Measurements from ENCODE around the gene ILF2. TPM values are rescaled to one million over a fixed set of nuclear protein-coding genes. Genes with fewer than 3 reads are reported as not detected.

ILF2 gene
- total RNA-seq, 1 donor from 2014 or later = 474 TPM

DNA sequence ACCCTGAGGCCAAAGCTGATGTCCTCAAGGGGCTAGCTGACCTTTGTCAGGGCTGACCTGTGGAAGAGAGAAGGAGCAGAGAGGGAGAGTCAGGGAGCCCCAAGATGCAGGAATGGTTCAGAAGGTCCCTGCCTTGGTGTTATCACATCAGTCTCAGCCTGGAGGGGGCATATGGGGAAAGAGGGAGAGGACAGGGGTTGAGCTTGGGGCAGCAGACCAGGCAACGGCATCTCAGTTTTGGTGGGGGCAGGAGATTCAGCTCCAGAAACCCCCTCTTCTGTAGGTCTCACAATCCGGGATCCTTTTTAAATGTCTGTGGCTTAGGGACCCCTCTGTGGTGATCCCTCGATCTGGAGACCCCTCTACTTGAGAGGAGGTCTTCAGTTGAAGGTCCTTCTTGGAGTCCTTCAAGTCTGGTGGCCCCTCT is 44.3 kb downstream of the ILF2 start:
- Histone ChIP-seq H3K4me2 (peak overlapping the region; percentile 81), H3K9me3 (ENCODE audit: low read depth) (no peaks in the 10 kb centered on the region), H3K79me2 (ENCODE audit: low read depth) (peaks cover 8% of the 10 kb centered on the region), H2AFZ (replicated peaks) (no peak overlapping the region), H3K4me3 (peak overlapping the region; percentile 50), H4K20me1 (ENCODE audit: low read depth) (no peaks in the 10 kb centered on the region), H3K4me1 (peaks cover 22% of the 10 kb centered on the region), H3F3A (ENCODE audit: low read depth) (no peaks in the 10 kb centered on the region), H3K27me3 (no peaks in the 10 kb centered on the region), H3K27ac (no peak overlapping the region), H3K36me3 (no peaks in the 10 kb centered on the region), H3K9ac (no peak overlapping the region)
- H3K27ac Mint-ChIP-seq = peak overlapping the region; percentile 99
- no peak for TF ChIP-seq EZH2phosphoT487 (IDR thresholded peaks at IDR 0.05)
- peak overlapping the region; percentile 91 for H3K4me3 Mint-ChIP-seq
- no peak for DNase-seq (ENCODE audit: low spot score)
- H3K9me3 Mint-ChIP-seq = no peaks in the 10 kb centered on the region
- peaks cover 7% of the 10 kb centered on the region for H3K27me3 Mint-ChIP-seq (ENCODE audit: insufficient read depth, low read depth)
- H3K36me3 Mint-ChIP-seq = peaks cover 17% of the 10 kb centered on the region
- H3K4me1 Mint-ChIP-seq = peaks cover 44% of the 10 kb centered on the region

DNA sequence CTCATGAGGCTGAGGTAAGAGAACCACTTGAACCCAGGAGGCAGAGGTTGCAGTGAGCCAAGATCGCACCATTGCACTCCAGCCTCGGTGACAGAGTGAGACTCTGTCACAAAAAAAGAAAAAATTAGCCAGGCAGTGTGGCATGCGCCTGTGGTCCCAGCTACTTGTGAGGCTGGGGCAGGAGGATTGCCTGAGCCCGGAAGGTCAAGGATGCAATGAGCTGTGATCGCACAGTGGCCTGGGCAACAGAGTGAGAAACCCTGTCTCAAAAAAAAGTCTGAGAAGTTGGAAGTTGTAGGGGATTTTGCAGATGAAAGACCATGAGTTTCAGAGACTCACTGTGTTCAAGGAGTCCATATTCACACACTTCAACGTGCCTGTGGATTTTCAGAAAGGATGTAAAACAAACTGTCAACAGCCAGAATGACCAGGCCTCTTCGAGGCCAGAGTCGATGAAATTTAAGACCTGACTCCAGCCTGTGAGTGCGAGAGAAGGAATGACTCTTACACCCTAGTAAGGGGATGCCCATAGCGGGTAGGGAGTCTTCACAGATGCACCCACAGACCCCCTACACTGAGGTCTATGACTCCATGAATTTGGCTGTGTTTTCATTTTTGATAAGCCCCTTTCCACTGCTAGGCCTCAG is 45.7 kb downstream of the ILF2 start:
- H3K9ac ChIP-seq = no peak overlapping the region

DNA sequence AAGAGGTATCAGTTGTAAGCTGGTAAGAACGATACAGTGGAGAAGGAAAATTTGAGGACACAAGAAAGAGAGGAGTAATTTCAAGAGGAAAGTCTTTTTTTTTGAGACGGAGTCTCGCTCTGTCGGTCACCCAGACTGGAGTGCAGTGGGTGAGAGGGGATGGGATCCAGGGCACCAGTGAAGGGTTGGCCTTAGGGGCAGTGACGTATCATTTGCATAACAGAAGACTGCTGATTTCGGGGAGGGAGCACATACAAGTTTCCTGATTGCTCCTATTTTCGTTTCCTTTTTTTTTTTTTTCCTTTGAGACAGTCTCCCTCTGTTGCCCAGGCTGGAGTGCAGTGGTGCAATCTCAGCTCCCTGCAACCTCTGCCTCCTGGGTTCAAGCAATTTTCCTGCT is 47.7 kb downstream of the ILF2 start:
- Histone ChIP-seq H3K36me3 (no peaks in the 10 kb centered on the region), H3K9ac (no peak overlapping the region), H2AFZ (replicated peaks) (no peak overlapping the region), H4K20me1 (ENCODE audit: low read depth) (no peaks in the 10 kb centered on the region), H3K4me2 (no peak overlapping the region), H3K79me2 (ENCODE audit: low read depth) (peaks cover 8% of the 10 kb centered on the region), H3K4me3 (no peak overlapping the region), H3F3A (ENCODE audit: low read depth) (no peaks in the 10 kb centered on the region), H3K27ac (no peak overlapping the region), H3K27me3 (no peaks in the 10 kb centered on the region), H3K4me1 (peaks cover 17% of the 10 kb centered on the region), H3K9me3 (ENCODE audit: low read depth) (no peaks in the 10 kb centered on the region)
- H3K9me3 Mint-ChIP-seq = peaks cover 7% of the 10 kb centered on the region
- no peak overlapping the region for H3K4me3 Mint-ChIP-seq
- peaks cover 30% of the 10 kb centered on the region for H3K36me3 Mint-ChIP-seq
- TF ChIP-seq, protein P1, sequence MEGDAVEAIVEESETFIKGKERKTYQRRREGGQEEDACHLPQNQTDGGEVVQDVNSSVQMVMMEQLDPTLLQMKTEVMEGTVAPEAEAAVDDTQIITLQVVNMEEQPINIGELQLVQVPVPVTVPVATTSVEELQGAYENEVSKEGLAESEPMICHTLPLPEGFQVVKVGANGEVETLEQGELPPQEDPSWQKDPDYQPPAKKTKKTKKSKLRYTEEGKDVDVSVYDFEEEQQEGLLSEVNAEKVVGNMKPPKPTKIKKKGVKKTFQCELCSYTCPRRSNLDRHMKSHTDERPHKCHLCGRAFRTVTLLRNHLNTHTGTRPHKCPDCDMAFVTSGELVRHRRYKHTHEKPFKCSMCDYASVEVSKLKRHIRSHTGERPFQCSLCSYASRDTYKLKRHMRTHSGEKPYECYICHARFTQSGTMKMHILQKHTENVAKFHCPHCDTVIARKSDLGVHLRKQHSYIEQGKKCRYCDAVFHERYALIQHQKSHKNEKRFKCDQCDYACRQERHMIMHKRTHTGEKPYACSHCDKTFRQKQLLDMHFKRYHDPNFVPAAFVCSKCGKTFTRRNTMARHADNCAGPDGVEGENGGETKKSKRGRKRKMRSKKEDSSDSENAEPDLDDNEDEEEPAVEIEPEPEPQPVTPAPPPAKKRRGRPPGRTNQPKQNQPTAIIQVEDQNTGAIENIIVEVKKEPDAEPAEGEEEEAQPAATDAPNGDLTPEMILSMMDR (IDR thresholded peaks at IDR 0.05) = no peak
- TF ChIP-seq EZH2 (IDR thresholded peaks at IDR 0.05) (no peak), EZH2phosphoT487 (IDR thresholded peaks at IDR 0.05) (no peak)
- H3K27ac Mint-ChIP-seq = no peak overlapping the region
- H3K27me3 Mint-ChIP-seq (ENCODE audit: insufficient read depth, low read depth) = peaks cover 4% of the 10 kb centered on the region
- peaks cover 37% of the 10 kb centered on the region for H3K4me1 Mint-ChIP-seq
- DNase-seq (ENCODE audit: low spot score) = no peak

More for the DNA sequence above, 45.7 kb downstream of the ILF2 start:
- Mint-ChIP-seq H3K4me3 (peak overlapping the region; percentile 35), H3K4me1 (peaks cover 44% of the 10 kb centered on the region), H3K36me3 (peaks cover 21% of the 10 kb centered on the region), H3K9me3 (peaks cover 3% of the 10 kb centered on the region), H3K27ac (no peak overlapping the region), H3K27me3 (ENCODE audit: insufficient read depth, low read depth) (peaks cover 7% of the 10 kb centered on the region)
- Histone ChIP-seq H3K4me1 (peaks cover 22% of the 10 kb centered on the region), H3F3A (ENCODE audit: low read depth) (no peaks in the 10 kb centered on the region), H3K36me3 (no peaks in the 10 kb centered on the region), H3K4me3 (no peak overlapping the region), H3K9me3 (ENCODE audit: low read depth) (no peaks in the 10 kb centered on the region), H3K79me2 (ENCODE audit: low read depth) (peaks cover 8% of the 10 kb centered on the region), H3K27ac (no peak overlapping the region), H3K27me3 (no peaks in the 10 kb centered on the region), H2AFZ (replicated peaks) (no peak overlapping the region), H3K4me2 (no peak overlapping the region), H4K20me1 (ENCODE audit: low read depth) (no peaks in the 10 kb centered on the region)
- DNase-seq (ENCODE audit: low spot score) = no peak
- TF ChIP-seq EZH2 (IDR thresholded peaks at IDR 0.05) (no peak), EZH2phosphoT487 (IDR thresholded peaks at IDR 0.05) (no peak)
- TF ChIP-seq, protein P1 (IDR thresholded peaks at IDR 0.05) = no peak

DNA sequence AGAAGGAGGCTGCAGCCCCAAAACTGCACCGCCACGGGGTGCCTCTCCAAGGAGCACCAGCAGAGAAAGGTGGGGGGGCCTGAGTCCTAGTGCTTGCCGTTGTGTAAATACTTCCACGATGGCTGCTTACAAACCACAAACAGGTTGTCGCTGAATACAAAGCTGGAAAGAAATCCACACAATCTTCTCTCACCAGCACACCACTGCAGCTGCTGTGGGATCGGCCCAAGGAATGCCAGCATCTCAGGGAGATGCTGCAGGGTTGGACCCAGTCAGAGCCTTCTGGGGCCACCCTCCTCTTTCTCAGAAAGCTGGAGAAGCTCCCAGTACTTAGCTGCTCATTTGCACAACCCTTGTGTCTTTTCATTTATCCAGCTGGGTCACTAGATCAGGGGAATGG is 51.6 kb downstream of the ILF2 start:
- Mint-ChIP-seq H3K9me3 (peaks cover 7% of the 10 kb centered on the region), H3K4me1 (peaks cover 10% of the 10 kb centered on the region), H3K4me3 (no peak overlapping the region)

More for the DNA sequence above, 51.6 kb downstream of the ILF2 start:
- Histone ChIP-seq H3K9ac (no peak overlapping the region), H3K4me3 (no peak overlapping the region), H3K4me1 (peaks cover 7% of the 10 kb centered on the region), H3F3A (ENCODE audit: low read depth) (no peaks in the 10 kb centered on the region), H3K9me3 (ENCODE audit: low read depth) (no peaks in the 10 kb centered on the region), H3K36me3 (no peaks in the 10 kb centered on the region), H4K20me1 (ENCODE audit: low read depth) (no peaks in the 10 kb centered on the region), H2AFZ (replicated peaks) (no peak overlapping the region), H3K27ac (no peak overlapping the region), H3K27me3 (no peaks in the 10 kb centered on the region), H3K4me2 (no peak overlapping the region), H3K79me2 (ENCODE audit: low read depth) (no peaks in the 10 kb centered on the region)
- TF ChIP-seq, protein P1 (IDR thresholded peaks at IDR 0.05) = no peak
- TF ChIP-seq EZH2phosphoT487 (IDR thresholded peaks at IDR 0.05) (no peak), EZH2 (IDR thresholded peaks at IDR 0.05) (no peak)
- H3K27me3 Mint-ChIP-seq (ENCODE audit: insufficient read depth, low read depth) = no peaks in the 10 kb centered on the region
- no peak overlapping the region for H3K27ac Mint-ChIP-seq
- no peak for DNase-seq (ENCODE audit: low spot score)
- peaks cover 26% of the 10 kb centered on the region for H3K36me3 Mint-ChIP-seq
